ENCODE results near the gene DDHD1. TPM values are rescaled to one million over a fixed set of nuclear protein-coding genes. Genes with fewer than 3 reads are reported as not detected.

Gene DDHD1
- total and polyA plus RNA-seq, 2 experiments from 2014 or later: 10.5 to 15.8 TPM

DNA sequence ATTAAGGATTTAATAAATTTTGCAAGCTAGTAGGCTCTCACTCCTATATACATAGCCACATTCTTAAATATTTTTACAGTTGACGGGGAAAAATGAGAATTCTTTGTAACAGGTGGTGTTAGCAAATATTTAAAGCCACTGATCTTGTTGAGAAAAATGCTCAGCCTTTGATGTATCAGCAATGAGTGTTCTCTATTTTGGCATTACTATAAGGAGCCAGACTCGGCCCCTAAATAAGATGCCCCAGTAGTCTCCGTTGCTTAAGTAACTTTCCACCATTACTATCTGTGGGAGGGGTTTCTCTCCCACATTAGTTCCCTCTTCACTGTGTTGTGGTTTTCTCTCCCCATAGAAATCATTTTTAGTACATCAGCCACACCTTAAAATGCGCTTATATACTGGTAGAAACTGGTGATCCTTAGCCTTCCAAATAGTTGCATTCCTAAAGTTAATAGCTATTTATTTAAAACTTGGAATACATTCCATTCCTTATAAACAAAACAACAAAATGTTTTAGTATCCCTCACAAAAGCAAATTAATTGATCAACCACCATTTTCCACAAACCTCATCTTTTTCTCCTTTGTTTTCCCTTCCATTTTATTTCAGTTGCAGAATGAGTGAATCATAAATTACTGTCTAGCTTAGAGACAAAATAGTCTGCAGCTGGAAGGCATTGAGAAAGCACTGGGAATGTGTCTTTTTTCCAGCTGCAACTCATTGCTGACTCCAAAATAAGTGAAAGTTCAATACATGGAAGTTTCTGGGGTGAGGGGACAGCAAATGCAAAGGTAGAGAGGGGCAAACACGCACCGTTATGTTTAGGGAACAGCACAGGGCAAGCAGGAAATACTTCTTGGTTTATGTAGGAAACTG lies 117.5 kb downstream of the DDHD1 start:
- Histone ChIP-seq H3K9me2 (ENCODE audit: insufficient read depth) (no peaks in the 10 kb centered on the region), H3K9me3 (ENCODE audit: low read depth) (no peaks in the 10 kb centered on the region), H4K20me1 (ENCODE audit: insufficient read depth) (no peaks in the 10 kb centered on the region), H2AFZ (no peak overlapping the region), H3K9ac (no peak overlapping the region), H3K4me2 (ENCODE audit: unreplicated experiment) (peak overlapping the region; percentile 60), H3K79me2 (ENCODE audit: insufficient read depth) (no peaks in the 10 kb centered on the region), H3K27ac (peak overlapping the region; percentile 30), H3K27me3 (replicated peaks; ENCODE audit: insufficient read depth) (no peaks in the 10 kb centered on the region), H3K4me3 (no peak overlapping the region), H3F3A (ENCODE audit: insufficient read depth) (peaks cover 37% of the 10 kb centered on the region), H3K36me3 (ENCODE audit: low read depth) (0 out of 2 replicates have a peak, but pooled peaks cover 3% of the 10 kb centered on the region), H3K4me1 (ENCODE audit: insufficient read depth) (peaks cover 50% of the 10 kb centered on the region)
- no peak for TF ChIP-seq EZH2phosphoT487 (IDR thresholded peaks at IDR 0.05; ENCODE audit: insufficient read depth, low read depth)
- no peak for TF ChIP-seq EZH2 (IDR thresholded peaks at IDR 0.05; ENCODE audit: insufficient read depth, poor library complexity, severe bottlenecking)
- in situ Hi-C loops (cut with MboI): no loop called here
- 72 to 75% methylated on average over 6 of the region's 6 CpGs for WGBS, 2 experiments (ENCODE audit: low coverage in 1 of 2, low lambda C conversion rate in 2 of 2, missing lambda C conversion rate in 2 of 2)
- peak; percentile 60 for DNase-seq

DNA sequence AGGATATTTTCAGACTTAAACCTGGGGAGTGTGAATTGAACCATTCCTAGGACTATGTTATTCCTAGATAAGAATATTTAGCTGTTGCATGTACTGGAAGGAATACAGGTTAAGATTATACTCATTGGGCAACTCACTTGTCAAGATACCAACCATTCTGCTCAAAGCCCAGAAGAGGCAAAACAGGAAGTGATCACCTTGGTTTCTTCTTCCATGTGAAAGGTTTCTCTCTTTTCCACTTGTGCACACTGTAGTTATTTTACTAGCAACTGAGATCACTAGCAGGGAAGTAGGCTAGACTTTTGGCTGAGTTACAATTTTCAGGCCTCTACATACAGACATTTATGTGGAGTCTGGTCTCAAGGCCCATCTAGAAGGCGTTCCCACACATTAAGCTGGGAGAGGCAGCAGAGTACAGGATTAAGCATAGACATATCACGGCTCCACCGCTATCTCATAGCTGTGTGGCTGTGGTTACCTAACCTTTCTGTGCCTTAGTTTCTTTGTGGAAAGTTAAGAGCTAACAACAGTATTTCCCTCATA lies 118.4 kb downstream of the DDHD1 start:
- H3K36me3 ChIP-seq (ENCODE audit: low read depth): 0 out of 2 replicates have a peak, but pooled peaks cover 3% of the 10 kb centered on the region
- no peaks in the 10 kb centered on the region for H3K9me2 ChIP-seq (ENCODE audit: insufficient read depth)
- no peaks in the 10 kb centered on the region for H3K27me3 ChIP-seq (replicated peaks; ENCODE audit: insufficient read depth)
- H4K20me1 ChIP-seq (ENCODE audit: insufficient read depth): no peaks in the 10 kb centered on the region
- in situ Hi-C loops (cut with MboI): no loop called here
- WGBS, 2 experiments (ENCODE audit: low coverage in 1 of 2, low lambda C conversion rate in 2 of 2, missing lambda C conversion rate in 2 of 2): 97% methylated on average over 3 of the region's 3 CpGs
- no peak for DNase-seq
- no peak overlapping the region for H2AFZ ChIP-seq
- no peak overlapping the region for H3K9ac ChIP-seq
- H3K4me2 ChIP-seq (ENCODE audit: unreplicated experiment): no peak overlapping the region
- H3K4me1 ChIP-seq (ENCODE audit: insufficient read depth): peaks cover 53% of the 10 kb centered on the region
- no peak overlapping the region for H3K4me3 ChIP-seq
- no peak for TF ChIP-seq EZH2phosphoT487 (IDR thresholded peaks at IDR 0.05; ENCODE audit: insufficient read depth, low read depth)
- TF ChIP-seq EZH2 (IDR thresholded peaks at IDR 0.05; ENCODE audit: insufficient read depth, poor library complexity, severe bottlenecking): no peak
- H3F3A ChIP-seq (ENCODE audit: insufficient read depth): peaks cover 37% of the 10 kb centered on the region
- no peak overlapping the region for H3K27ac ChIP-seq
- H3K9me3 ChIP-seq (ENCODE audit: low read depth): no peaks in the 10 kb centered on the region
- H3K79me2 ChIP-seq (ENCODE audit: insufficient read depth): no peaks in the 10 kb centered on the region

DNA sequence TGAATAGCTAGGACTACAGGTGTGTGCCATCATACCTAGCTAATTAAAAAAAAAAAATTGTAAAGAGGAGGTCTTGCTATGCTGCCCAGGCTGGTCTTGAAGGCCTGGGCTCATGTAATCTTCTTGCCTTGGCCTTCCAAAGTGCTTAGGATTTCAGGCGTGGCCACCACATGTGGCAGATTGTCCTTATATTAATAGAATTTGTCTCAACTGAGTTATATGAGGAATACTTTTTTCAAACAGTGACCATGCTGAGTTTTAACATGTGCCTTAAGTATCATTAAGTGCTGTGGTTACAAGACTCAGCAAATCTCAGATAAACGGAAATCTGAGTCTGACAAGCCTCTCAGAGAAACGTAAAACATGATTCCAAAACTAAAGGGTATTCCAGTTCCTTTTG lies 119.1 kb downstream of the DDHD1 start:
- H3K9me2 ChIP-seq (ENCODE audit: insufficient read depth): no peaks in the 10 kb centered on the region
- no peak overlapping the region for H3K27ac ChIP-seq
- in situ Hi-C loops (cut with MboI): no loop called here
- no peak overlapping the region for H3K9ac ChIP-seq
- TF ChIP-seq EZH2phosphoT487 (IDR thresholded peaks at IDR 0.05; ENCODE audit: insufficient read depth, low read depth) (no peak), EZH2 (IDR thresholded peaks at IDR 0.05; ENCODE audit: insufficient read depth, poor library complexity, severe bottlenecking) (no peak)
- no peaks in the 10 kb centered on the region for H3K27me3 ChIP-seq (replicated peaks; ENCODE audit: insufficient read depth)
- H2AFZ ChIP-seq: no peak overlapping the region
- peaks cover 53% of the 10 kb centered on the region for H3K4me1 ChIP-seq (ENCODE audit: insufficient read depth)
- no peaks in the 10 kb centered on the region for H3K9me3 ChIP-seq (ENCODE audit: low read depth)
- WGBS, 2 experiments (ENCODE audit: low coverage in 1 of 2, low lambda C conversion rate in 2 of 2, missing lambda C conversion rate in 2 of 2): 80 to 84% methylated on average over 3 of the region's 3 CpGs
- no peaks in the 10 kb centered on the region for H4K20me1 ChIP-seq (ENCODE audit: insufficient read depth)
- H3F3A ChIP-seq (ENCODE audit: insufficient read depth): peaks cover 37% of the 10 kb centered on the region
- no peaks in the 10 kb centered on the region for H3K79me2 ChIP-seq (ENCODE audit: insufficient read depth)
- 0 out of 2 replicates have a peak, but pooled peaks cover 3% of the 10 kb centered on the region for H3K36me3 ChIP-seq (ENCODE audit: low read depth)
- H3K4me3 ChIP-seq: no peak overlapping the region
- H3K4me2 ChIP-seq (ENCODE audit: unreplicated experiment): no peak overlapping the region
- no peak for DNase-seq

DNA sequence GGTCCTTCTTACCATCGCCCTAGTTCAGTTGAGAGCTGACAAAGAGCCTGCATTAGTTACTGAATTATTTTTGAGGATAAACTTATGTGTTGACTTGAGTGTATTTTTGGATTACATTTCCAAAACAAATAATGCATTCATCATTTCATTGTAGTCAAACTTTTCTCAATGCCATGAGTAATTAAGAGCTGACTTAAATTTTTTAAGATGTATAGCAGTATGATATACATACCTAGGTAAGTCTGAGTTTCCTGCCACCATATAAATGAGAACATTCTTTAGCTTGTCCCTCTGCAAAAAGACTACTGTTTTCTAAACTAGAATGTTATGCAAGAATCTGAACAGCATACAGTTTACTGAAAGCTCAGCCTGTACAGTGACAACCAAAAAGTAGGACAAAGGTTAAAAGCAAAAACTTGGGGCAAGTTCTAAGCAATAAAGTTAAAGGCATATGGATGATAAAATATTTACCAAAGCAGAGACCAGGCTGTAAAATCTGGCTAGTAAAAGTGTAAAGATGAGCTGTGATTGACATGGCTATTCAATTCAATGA lies 120.2 kb downstream of the DDHD1 start:
- H3K27me3 ChIP-seq (replicated peaks; ENCODE audit: insufficient read depth): no peaks in the 10 kb centered on the region
- TF ChIP-seq EZH2phosphoT487 (IDR thresholded peaks at IDR 0.05; ENCODE audit: insufficient read depth, low read depth): no peak
- TF ChIP-seq EZH2 (IDR thresholded peaks at IDR 0.05; ENCODE audit: insufficient read depth, poor library complexity, severe bottlenecking): no peak
- H3K4me3 ChIP-seq: peak overlapping the region; percentile 20; the same call in 1 of the 2 replicates
- H2AFZ ChIP-seq: no peak overlapping the region
- H4K20me1 ChIP-seq (ENCODE audit: insufficient read depth): no peaks in the 10 kb centered on the region
- no peaks in the 10 kb centered on the region for H3K9me2 ChIP-seq (ENCODE audit: insufficient read depth)
- peak overlapping the region; percentile 77 for H3K4me2 ChIP-seq (ENCODE audit: unreplicated experiment)
- peaks cover 37% of the 10 kb centered on the region for H3F3A ChIP-seq (ENCODE audit: insufficient read depth)
- no peak overlapping the region for H3K9ac ChIP-seq
- 0 to 4% methylated on average over 1 of the region's 1 CpG for WGBS, 2 experiments (ENCODE audit: low coverage in 1 of 2, low lambda C conversion rate in 2 of 2, missing lambda C conversion rate in 2 of 2)
- H3K4me1 ChIP-seq (ENCODE audit: insufficient read depth): peaks cover 53% of the 10 kb centered on the region
- peak; percentile 38 for DNase-seq
- in situ Hi-C loops (cut with MboI): no loop called here
- no peaks in the 10 kb centered on the region for H3K9me3 ChIP-seq (ENCODE audit: low read depth)
- peak overlapping the region; percentile 54 for H3K27ac ChIP-seq
- H3K36me3 ChIP-seq (ENCODE audit: low read depth): 0 out of 2 replicates have a peak, but pooled peaks cover 3% of the 10 kb centered on the region
- H3K79me2 ChIP-seq (ENCODE audit: insufficient read depth): no peaks in the 10 kb centered on the region

Measured in GM23248 (cell line).